ENCODE measurements around the gene IGFBP2.

Gene IGFBP2

GRCh38 chr2:216673609-216674008, 40.4 kb downstream of the IGFBP2 start:
- H3K9me3 ChIP-seq (ENCODE audit: low read depth, low read length) = no peaks in the 10 kb centered on the region
- DNase-seq (ENCODE audit: low read depth, low spot score) = no peak
- H3K4me3 ChIP-seq = no peak overlapping the region
- no peak for TF ChIP-seq EZH2 (IDR thresholded peaks at IDR 0.05)
- no peak for TF ChIP-seq POLR2AphosphoS5 (IDR thresholded peaks at IDR 0.05; ENCODE audit: borderline replicate concordance, low read depth, low read length)
- TF ChIP-seq FOXP2 (optimal IDR thresholded peaks at IDR 0.05; ENCODE audit: control extremely low read depth, extremely low read length, insufficient read depth) = no peak
- no peak overlapping the region for H3K9ac ChIP-seq (ENCODE audit: insufficient read length)
- no peak overlapping the region for H3K27ac ChIP-seq
- H3K36me3 ChIP-seq (ENCODE audit: insufficient read depth, low read length) = no peaks in the 10 kb centered on the region

GRCh38 chr2:216674376-216674775, 41.2 kb downstream of the IGFBP2 start:
- H3K36me3 ChIP-seq (ENCODE audit: insufficient read depth, low read length) = no peaks in the 10 kb centered on the region
- H3K9me3 ChIP-seq (ENCODE audit: low read depth, low read length) = no peaks in the 10 kb centered on the region
- no peak overlapping the region for H3K27ac ChIP-seq
- no peak overlapping the region for H3K9ac ChIP-seq (ENCODE audit: insufficient read length)
- TF ChIP-seq FOXP2 (optimal IDR thresholded peaks at IDR 0.05; ENCODE audit: control extremely low read depth, extremely low read length, insufficient read depth) (no peak), EZH2 (IDR thresholded peaks at IDR 0.05) (no peak), POLR2AphosphoS5 (IDR thresholded peaks at IDR 0.05; ENCODE audit: borderline replicate concordance, low read depth, low read length) (no peak)
- no peak for DNase-seq (ENCODE audit: low read depth, low spot score)
- no peak overlapping the region for H3K4me3 ChIP-seq

- no peak for DNase-seq (ENCODE audit: low read depth, low spot score)
Measured at GRCh38 chr2:216676630-216677029, 43.4 kb downstream of the IGFBP2 start.

GRCh38 chr2:216677439-216678097, 44.3 kb downstream of the IGFBP2 start:
- H3K4me3 ChIP-seq = no peak overlapping the region
- H3K9me3 ChIP-seq (ENCODE audit: low read depth, low read length) = no peaks in the 10 kb centered on the region
- no peak for DNase-seq (ENCODE audit: low read depth, low spot score)
- H3K36me3 ChIP-seq (ENCODE audit: insufficient read depth, low read length) = no peaks in the 10 kb centered on the region
- H3K9ac ChIP-seq (ENCODE audit: insufficient read length) = no peak overlapping the region
- no peak overlapping the region for H3K27ac ChIP-seq
- TF ChIP-seq POLR2AphosphoS5 (IDR thresholded peaks at IDR 0.05; ENCODE audit: borderline replicate concordance, low read depth, low read length) = no peak
- no peak for TF ChIP-seq EZH2 (IDR thresholded peaks at IDR 0.05)
- TF ChIP-seq FOXP2 (optimal IDR thresholded peaks at IDR 0.05; ENCODE audit: control extremely low read depth, extremely low read length, insufficient read depth) = no peak

More at GRCh38 chr2:216676630-216677029, 43.4 kb downstream of the IGFBP2 start:
- Histone ChIP-seq H3K9ac (ENCODE audit: insufficient read length) (no peak overlapping the region), H3K27ac (no peak overlapping the region), H3K9me3 (ENCODE audit: low read depth, low read length) (no peaks in the 10 kb centered on the region), H3K4me3 (no peak overlapping the region), H3K36me3 (ENCODE audit: insufficient read depth, low read length) (no peaks in the 10 kb centered on the region)
- no peak for TF ChIP-seq POLR2AphosphoS5 (IDR thresholded peaks at IDR 0.05; ENCODE audit: borderline replicate concordance, low read depth, low read length)
- TF ChIP-seq EZH2 (IDR thresholded peaks at IDR 0.05) = no peak
- no peak for TF ChIP-seq FOXP2 (optimal IDR thresholded peaks at IDR 0.05; ENCODE audit: control extremely low read depth, extremely low read length, insufficient read depth)

GRCh38 chr2:216678098-216678465, 44.9 kb downstream of the IGFBP2 start:
- no peak overlapping the region for H3K27ac ChIP-seq
- TF ChIP-seq POLR2AphosphoS5 (IDR thresholded peaks at IDR 0.05; ENCODE audit: borderline replicate concordance, low read depth, low read length) (no peak), EZH2 (IDR thresholded peaks at IDR 0.05) (no peak), FOXP2 (optimal IDR thresholded peaks at IDR 0.05; ENCODE audit: control extremely low read depth, extremely low read length, insufficient read depth) (no peak)
- no peak overlapping the region for H3K9ac ChIP-seq (ENCODE audit: insufficient read length)
- H3K36me3 ChIP-seq (ENCODE audit: insufficient read depth, low read length) = no peaks in the 10 kb centered on the region
- no peak overlapping the region for H3K4me3 ChIP-seq
- no peaks in the 10 kb centered on the region for H3K9me3 ChIP-seq (ENCODE audit: low read depth, low read length)
- DNase-seq (ENCODE audit: low read depth, low spot score) = no peak

- H3K9me3 ChIP-seq (ENCODE audit: low read depth, low read length) = no peaks in the 10 kb centered on the region
- no peak overlapping the region for H3K9ac ChIP-seq (ENCODE audit: insufficient read length)
- no peak for DNase-seq (ENCODE audit: low read depth, low spot score)
- H3K36me3 ChIP-seq (ENCODE audit: insufficient read depth, low read length) = no peaks in the 10 kb centered on the region
- TF ChIP-seq EZH2 (IDR thresholded peaks at IDR 0.05) = no peak
- H3K27ac ChIP-seq = no peak overlapping the region
- H3K4me3 ChIP-seq = no peak overlapping the region
Measured at GRCh38 chr2:216678813-216679657, 45.8 kb downstream of the IGFBP2 start.

- TF ChIP-seq FOXP2 (optimal IDR thresholded peaks at IDR 0.05; ENCODE audit: control extremely low read depth, extremely low read length, insufficient read depth) (no peak), POLR2AphosphoS5 (IDR thresholded peaks at IDR 0.05; ENCODE audit: borderline replicate concordance, low read depth, low read length) (no peak), EZH2 (IDR thresholded peaks at IDR 0.05) (no peak)
- no peaks in the 10 kb centered on the region for H3K36me3 ChIP-seq (ENCODE audit: insufficient read depth, low read length)
- H3K9ac ChIP-seq (ENCODE audit: insufficient read length) = no peak overlapping the region
- no peaks in the 10 kb centered on the region for H3K9me3 ChIP-seq (ENCODE audit: low read depth, low read length)
- no peak overlapping the region for H3K27ac ChIP-seq
- DNase-seq (ENCODE audit: low read depth, low spot score) = no peak
- H3K4me3 ChIP-seq = no peak overlapping the region
Measured at GRCh38 chr2:216679658-216680024, 46.4 kb downstream of the IGFBP2 start.

GRCh38 chr2:216680951-216681629, 47.9 kb downstream of the IGFBP2 start:
- Histone ChIP-seq H3K36me3 (ENCODE audit: insufficient read depth, low read length) (no peaks in the 10 kb centered on the region), H3K9ac (ENCODE audit: insufficient read length) (no peak overlapping the region), H3K27ac (no peak overlapping the region), H3K9me3 (ENCODE audit: low read depth, low read length) (no peaks in the 10 kb centered on the region), H3K4me3 (no peak overlapping the region)
- TF ChIP-seq FOXP2 (optimal IDR thresholded peaks at IDR 0.05; ENCODE audit: control extremely low read depth, extremely low read length, insufficient read depth) (no peak), POLR2AphosphoS5 (IDR thresholded peaks at IDR 0.05; ENCODE audit: borderline replicate concordance, low read depth, low read length) (no peak), EZH2 (IDR thresholded peaks at IDR 0.05) (no peak)
- DNase-seq (ENCODE audit: low read depth, low spot score) = no peak

All from SK-N-MC (cell line).